ENCODE measurements around the gene FAM210B. TPM values are rescaled to one million over a fixed set of nuclear protein-coding genes. Genes with fewer than 3 reads are reported as not detected.
A peak's percentile ranks its signal among the peaks of the same experiment; 100 is the strongest.

The FAM210B gene
- total and polyA plus RNA-seq, 9 of the 15 experiments (the other 6 are each of a cell fraction or from before 2014, with no cell fraction given) = 12.1 to 87.3 (median 47.6) TPM

- TF ChIP-seq ARID4B (CRISPR knock-in tag; IDR thresholded peaks at IDR 0.05) = peak; percentile 54; the same call in 1 of the 2 replicates
- peak; percentile 73 for TF ChIP-seq ZBTB17 (CRISPR knock-in tag; IDR thresholded peaks at IDR 0.05)
- peak; percentile 42; the same call in 1 of the 2 replicates for TF ChIP-seq NFE2 (IDR thresholded peaks at IDR 0.05; ENCODE audit: low read depth)
- peak; percentile 99 for TF ChIP-seq HMGN3 (IDR thresholded peaks at IDR 0.05; ENCODE audit: borderline replicate concordance, extremely low read depth, insufficient read length, low read depth, low read length)
- peak; percentile 89 for TF ChIP-seq MITF (IDR thresholded peaks at IDR 0.05)
- no peak for TF ChIP-seq STAT5B (CRISPR knock-in tag; IDR thresholded peaks at IDR 0.05)
- no peak for TF ChIP-seq PATZ1 (CRISPR knock-in tag; IDR thresholded peaks at IDR 0.05; ENCODE audit: borderline replicate concordance)
- TF ChIP-seq ZNF445 (CRISPR knock-in tag; IDR thresholded peaks at IDR 0.05; ENCODE audit: low read depth) = no peak
- TF ChIP-seq KDM5B (IDR thresholded peaks at IDR 0.05; ENCODE audit: insufficient replicate concordance, low read depth, low read length) = no peak
- peak; percentile 96 for TF ChIP-seq DACH1 (IDR thresholded peaks at IDR 0.05; ENCODE audit: partially characterized antibody)
- no peak for TF ChIP-seq BCL6 (CRISPR knock-in tag; IDR thresholded peaks at IDR 0.05)
- TF ChIP-seq ZFP36 (IDR thresholded peaks at IDR 0.05; ENCODE audit: low read depth, low read length, partially characterized antibody) = no peak
- no peak for TF ChIP-seq ZNF280A (IDR thresholded peaks at IDR 0.05; ENCODE audit: low read depth, partially characterized antibody)
- no peak for TF ChIP-seq JUNB (CRISPR knock-in tag; conservative IDR thresholded peaks at IDR 0.05)
- peak; percentile 92 for TF ChIP-seq SOX6 (IDR thresholded peaks at IDR 0.05)
- TF ChIP-seq MLLT1 (IDR thresholded peaks at IDR 0.05) = peak in 1 of 2 experiments; percentile 26; a peak in 1 of 4 replicates
- peak; percentile 83 for TF ChIP-seq MECOM (CRISPR knock-in tag; IDR thresholded peaks at IDR 0.05)
These were observed 4.1 kb downstream of the FAM210B start (continued) for GRCh38 chr20:56362833-56363413.
